DMS153 (cell line): ENCODE measurements around the gene CTNND2.
"Not testable (repeated sequence)": the region's sequence is repeated elsewhere in the genome, so short reads cannot be mapped to it uniquely, and the experiment has no call there.

ENCODE experiments used
- DNase-seq: peaks from one replicate; lab custom pipeline; 2025; lab: John Stamatoyannopoulos, UW

CTNND2 gene

DNA sequence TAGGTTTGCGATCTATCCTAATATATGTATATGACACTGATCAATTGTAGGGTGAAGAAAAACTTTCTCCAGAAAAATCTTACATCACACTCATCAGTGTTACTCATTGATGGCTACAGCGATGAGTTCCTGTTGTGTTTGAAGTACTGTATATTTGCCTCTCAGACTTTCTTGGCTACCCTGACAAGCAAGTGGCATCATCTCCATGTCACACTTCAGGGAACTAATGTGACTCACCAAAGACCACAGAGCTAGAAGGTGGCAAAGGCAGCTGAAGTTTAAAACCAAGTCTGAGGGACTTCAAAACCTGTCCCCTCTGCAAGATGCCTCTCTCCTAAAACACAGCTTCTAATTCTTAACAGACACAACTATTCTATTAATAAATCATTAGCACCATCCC lies 451.4 kb downstream of the CTNND2 start:
- no peak for DNase-seq

DNA sequence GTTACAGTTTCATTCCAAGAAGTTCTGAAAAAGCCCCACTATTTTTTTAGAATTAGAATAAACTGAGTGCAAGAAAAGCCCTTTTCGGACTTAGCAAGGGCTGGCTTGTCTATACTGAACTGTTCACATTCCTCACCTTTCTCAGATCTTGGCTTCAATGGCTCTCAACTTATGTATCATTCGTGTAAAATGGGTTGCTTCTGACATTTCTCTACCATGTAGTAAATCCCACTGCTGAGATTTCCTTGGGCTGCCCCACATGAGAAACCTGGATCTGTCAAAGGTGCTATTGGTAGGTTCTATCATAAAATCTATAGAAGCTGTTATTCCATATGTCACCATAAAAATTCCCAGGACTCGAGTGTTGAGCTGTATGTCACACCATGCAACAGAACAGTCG lies 454.3 kb downstream of the CTNND2 start:
- no peak for DNase-seq

DNA sequence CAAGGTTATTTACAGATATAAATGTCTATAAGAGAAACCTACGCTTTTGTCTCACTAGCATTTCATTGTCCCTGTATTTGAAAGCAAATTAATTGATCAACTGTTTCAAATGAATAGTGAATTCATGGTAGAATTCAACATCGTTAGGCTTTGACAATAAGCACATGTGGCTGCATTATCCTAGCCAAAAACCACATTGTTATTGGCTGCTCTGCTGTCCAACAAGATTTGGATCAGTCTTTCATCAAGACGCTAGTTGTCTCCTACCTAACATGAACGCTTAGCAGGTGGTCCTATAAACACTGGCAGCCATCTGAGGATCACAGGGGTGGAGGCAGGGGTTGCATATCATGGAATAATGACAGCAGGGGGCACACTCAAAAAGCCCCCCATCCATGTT lies 455.0 kb downstream of the CTNND2 start:
- DNase-seq = no peak

DNA sequence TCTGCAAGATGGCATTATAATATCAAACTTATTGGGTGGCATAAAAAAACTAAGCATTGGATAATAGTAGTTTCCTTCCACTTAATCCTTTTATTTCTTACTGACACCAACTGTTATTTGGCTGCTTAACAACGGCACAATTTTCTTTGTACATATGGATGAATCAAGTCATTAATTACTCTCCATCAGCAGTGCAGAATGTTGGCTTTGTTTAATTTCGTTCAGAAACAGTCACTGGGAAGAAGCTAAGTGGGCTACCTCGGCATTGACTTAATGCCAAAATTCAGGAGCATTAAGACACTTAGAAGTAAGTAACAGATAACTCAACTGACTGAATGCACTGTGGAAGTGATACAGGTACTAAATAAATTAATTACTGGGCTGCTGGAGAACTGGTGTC lies 460.4 kb downstream of the CTNND2 start:
- DNase-seq = no peak

DNA sequence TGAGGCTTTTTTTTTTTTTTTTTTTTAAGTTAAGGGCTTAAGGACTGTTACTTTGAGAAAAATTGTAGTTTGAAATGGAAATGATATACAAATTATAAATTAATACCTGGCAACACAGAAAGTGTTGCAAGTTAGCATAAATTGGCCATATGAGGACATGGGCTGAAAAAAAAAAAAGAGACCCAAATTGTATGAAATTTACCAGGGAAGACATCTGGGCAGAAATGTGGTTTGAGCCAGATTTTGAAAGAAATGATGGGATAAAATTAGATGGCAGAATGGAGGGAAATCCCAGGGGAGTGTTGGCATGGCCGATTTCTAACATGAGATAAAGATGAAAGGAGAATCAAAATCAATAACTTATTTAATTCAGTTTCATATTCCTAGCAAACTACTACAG lies 472.1 kb downstream of the CTNND2 start:
- DNase-seq = no peak

DNA sequence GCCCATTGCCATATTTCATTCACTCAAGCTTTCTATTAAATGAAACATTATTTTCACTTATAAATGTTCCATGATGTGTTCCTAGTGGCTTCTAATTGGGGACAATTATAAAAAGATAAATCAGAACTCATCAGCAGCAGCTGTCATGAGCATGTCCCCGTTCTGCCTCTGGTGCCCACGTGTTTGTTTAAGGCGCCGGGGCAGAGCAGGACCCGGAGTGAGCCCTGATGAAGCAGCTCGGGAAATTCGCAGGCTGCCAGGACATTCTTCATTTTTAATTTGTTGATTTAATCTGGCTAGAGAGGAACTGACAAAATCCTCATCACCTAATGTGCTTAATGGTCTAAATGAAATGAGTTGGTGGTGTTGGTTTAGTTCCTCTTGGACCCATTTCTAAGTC lies 475.0 kb downstream of the CTNND2 start:
- no peak for DNase-seq

DNA sequence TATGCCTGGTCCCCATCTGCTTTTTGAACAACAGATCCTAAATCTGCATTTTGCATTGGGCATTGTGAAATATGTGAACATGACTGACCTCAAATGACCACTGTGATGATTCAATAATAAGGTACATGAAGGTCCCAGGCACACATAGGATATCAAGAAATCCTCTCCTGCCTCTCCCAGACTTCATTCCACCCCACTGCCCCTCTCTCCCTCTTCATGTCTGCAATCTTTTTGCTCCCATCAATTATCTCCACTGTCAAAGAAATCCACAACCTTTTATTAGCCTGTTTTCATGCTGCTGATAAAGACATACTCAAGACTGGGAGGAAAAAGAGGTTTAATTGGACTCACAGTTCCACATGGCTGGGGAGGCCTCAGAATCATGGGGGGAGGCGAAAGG lies 476.7 kb downstream of the CTNND2 start:
- DNase-seq = no peak

DNA sequence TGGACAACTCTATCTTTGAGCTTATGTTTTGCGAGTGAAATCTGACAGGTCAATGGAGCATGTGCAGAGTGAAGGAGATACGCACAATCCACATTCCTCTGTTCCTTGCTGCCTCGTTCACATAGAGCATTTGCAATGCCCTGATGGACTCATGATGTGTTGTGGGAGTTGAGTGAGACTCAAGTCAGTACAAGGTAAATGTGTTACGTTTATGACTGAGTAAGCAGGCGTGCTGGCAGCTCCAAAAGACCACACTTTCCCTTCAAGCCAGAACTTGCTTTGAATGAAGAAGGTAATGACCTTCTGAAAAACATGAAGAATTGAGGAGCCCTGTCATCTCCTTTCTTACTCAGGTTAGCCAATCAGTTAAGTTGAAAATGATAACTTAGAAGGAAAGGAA lies 477.8 kb downstream of the CTNND2 start:
- no peak for DNase-seq

DNA sequence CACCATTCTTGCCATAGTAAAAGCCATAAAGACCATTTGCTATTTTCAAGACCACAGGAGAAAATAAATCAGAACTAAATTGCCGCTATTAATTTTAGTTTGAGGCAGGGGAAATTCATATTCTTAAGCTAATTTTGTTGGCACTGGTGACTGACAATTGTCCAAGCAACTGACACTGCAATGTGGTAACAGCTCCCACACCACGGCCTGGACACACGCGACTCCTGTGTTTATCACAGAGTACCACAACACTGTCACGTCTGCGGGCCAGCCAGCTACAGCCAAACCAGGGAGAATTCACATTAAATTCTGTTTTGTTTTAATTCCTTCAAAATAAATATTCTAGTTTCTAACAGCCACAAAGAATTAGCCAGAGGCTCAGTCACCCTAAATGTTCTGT lies 481.9 kb downstream of the CTNND2 start:
- no peak for DNase-seq

DNA sequence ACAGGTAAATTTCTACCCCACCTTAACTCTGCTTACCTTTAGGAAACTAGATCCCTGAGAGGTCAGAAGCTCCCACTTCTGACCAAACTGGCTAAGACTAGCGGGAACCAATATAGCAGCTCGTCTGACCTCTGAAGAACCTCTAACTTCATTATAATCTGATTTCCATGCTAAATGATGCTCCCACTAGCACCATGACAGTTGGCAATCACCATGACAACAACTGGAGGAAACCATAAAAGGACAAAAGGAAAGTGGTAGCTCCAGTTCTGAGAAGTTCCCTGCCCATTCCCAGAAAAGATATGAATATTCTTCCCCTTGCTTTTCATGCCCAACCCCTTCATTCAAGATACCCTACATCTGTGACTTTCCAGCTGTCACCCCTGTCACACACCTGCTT lies 483.3 kb downstream of the CTNND2 start:
- no peak for DNase-seq

DNA sequence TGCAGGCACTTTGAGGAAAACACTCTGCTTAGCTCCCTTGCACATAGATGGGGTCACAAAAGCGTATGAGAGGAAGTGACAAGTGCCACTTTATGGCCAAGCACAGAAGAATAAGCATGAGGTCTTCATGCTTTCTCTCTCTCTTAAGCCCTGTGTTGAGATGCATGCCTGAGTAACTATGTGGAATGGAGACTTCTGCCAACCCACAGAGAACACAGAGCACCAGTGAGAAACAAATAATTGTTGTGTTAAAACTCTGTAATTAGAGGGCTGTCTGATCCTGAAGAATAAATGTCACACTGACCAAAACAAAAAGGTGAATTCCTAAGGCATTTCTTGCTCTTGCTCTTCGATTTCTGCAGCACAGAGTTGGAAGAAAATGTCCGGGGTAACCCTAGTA lies 488.5 kb downstream of the CTNND2 start:
- no peak for DNase-seq

DNA sequence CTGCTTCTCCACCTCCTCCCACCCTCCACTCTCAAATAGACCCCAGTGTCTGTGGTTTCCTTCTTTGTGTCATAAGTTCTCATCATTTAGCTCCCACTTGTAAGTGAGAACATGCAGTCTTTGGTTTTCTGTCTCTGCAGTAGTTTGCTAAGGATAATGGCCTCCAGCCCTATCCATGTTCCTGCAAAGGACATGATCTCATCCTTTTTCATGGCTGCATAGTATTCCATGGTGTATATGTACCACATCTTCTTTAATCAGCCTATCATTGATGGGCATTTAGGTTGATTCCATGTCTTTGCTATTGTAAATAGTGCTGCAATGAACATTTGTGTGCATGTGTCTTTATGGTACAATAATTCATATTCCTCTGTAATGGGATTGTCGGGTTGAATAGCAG lies 489.5 kb downstream of the CTNND2 start:
- not testable (repeated sequence) for DNase-seq

DNA sequence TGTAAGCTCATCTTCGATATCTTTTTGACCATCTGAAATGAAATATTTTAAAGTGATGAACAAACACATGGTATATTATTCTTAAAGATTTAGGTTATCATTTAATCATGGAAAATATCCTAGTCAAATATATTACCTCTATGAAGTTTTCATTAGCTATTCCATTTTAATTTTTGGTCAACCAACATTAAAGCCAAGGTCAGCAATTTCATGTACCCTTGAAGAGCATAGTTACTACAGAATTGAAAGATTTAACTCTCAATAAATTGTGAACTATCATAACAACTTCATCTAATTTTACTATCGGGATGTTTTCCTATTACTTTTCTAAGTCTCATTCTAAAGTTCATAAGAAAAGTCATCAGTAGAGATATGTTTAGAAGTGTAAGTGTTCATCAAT lies 492.6 kb downstream of the CTNND2 start:
- no peak for DNase-seq

DNA sequence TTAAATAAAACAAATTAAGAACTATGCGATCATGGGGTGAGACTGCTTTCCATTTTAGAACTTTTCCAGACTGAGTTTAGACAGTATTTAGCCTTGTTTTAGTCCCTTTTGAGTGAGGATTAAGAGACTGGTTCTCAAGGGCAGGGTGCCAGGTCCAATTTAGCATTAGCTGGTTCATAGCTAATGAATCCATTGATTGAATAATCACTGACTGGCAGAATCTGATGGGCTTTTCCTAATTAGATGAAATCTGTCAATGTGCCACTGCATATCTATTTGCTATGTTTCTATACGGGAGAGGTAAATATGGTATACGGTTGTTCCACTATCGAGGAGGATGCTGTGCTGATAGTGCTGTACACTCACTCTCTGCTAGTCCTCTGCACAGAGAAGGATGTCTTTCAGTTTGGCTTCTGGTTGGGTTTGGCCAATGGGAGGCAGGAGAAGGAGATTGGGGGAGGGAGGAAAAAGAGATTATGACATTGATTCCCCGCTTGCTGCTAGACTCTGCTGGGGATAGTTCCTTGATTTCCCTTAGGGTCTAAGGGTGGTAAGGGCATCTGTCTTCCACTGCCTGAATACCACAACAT lies 496.6 kb downstream of the CTNND2 start:
- no peak for DNase-seq

DNA sequence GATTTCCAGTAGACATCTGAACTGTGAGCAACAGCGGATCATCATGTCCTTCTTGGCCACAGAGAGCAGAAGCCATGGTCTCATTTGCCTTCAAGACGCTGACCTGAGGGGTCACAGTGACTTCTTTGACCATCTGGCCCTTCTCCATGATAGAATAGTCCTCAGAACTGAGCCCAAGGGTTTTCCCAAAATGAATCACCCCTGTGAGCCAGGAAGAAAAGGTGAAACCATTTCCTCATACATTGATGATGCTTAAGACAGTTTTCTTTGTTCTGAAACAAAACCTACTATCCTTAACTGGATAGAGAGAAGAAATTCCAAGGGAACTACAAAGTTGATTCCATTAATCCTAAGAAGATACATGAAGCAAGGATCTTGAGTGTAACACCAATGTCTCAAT lies 503.9 kb downstream of the CTNND2 start:
- DNase-seq = no peak

DNA sequence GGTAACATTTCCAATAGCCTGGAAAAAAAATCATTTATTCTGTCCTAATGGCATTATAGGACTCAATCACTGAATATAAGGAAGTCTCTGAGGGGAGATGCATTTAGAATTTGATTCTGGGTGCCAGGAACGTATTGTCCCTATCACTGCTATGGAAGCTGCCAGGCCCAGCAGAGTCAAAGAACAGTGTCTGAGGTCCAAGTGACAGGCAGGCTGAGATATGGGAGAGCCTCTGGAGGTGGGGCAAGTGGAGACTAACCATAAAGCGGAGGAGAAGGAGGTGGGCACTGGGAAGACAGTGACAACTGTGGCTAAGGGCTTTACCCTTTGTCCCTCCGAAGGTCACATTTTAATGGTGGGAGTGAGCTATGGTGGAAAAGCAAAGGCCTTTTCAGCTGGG lies 505.5 kb downstream of the CTNND2 start:
- DNase-seq = no peak

DNA sequence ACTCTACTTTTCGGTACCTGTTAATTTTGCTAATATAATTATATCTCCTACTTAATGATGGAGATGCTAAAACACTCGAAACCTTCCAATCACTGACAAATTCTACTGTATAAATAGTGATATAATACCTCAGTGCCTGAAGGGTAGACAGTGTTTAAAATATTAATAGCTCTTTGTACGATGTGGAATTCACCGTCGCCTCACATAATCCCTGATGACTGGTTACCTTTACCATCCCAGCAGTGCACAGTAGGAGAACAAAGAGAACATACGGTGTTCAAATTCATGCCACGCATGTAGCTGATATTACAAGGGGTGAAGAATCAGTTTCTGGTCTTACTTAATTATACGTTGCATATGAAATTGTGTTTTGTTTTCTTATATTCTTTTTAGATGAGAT lies 506.7 kb downstream of the CTNND2 start:
- DNase-seq = no peak

DNA sequence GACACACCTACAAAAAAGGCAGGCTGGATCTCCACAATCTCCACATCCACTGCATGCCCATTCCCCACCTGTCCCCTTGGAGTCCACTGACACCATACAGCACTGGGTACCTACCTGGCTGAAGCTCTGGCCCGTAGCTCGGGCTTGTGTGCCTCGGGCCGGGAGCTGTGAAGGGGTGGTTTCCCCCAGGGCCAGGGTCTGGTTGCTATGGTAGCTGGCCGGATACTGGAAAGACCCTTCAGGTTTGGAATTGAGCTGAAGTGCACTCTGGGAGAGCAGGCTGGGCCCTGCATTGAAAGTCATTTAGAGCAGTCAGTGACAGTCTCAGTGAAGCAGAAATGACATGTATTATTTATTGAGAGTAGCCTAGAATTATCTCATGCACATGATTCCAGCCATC lies 507.3 kb downstream of the CTNND2 start:
- no peak for DNase-seq

DNA sequence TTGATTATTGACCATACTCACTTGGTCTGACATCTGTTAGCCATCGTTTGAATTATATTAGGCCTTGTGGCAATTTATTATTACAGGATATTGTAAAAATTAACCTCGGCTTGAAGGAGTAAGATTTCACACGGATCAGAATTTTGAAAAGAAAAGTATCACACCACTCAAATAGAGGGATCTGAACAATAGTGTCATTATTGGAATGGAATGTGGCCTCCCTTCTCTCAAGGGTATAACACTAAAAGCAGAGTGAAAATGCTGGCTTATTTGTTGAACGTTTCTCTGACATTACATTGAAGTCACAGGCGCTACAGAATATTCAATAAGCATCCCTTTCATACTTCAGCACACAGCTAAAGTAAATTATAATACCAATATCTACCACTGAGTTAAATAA lies 509.3 kb downstream of the CTNND2 start:
- no peak for DNase-seq

DNA sequence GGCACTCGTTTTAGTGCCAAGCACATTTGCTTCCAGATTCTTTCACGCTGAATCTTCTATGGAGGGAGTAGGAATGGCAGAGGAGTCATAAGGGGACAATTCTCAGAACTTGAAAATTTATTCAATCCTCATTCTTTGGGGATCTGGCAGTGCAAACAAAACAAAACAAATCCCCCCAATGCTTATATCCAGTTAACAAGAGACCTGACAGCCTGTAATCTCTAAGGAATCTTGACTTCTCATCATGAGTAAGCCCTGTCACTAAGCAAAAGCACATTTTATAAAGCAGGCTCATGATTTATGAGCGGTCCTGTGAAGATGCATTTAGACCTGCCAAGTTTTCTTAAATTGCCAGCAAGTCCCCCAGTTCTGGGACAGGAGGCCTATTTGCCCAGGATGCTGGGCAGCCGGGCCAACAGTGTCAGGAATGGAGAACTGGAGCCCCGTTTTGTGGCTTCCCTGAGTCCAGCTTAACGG lies 513.9 kb downstream of the CTNND2 start:
- no peak for DNase-seq

DNA sequence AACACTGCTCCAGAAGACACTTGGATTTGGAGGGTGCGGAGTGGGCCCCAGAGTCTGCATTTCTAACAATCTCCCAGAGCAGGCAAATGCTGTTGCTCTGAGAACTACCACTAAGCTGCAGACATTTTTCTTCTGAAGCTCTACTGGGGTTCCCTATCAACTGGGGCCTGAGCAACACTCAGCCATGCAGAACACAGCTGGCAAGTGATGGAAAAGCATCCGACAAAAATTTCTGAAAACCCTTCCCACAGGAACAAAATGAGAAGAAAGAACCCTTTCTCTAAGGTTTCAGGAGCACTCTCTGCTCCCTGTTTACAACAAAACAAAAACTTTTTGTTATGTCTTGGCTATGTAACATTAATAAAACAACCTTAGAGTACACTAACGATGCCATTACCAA lies 516.9 kb downstream of the CTNND2 start:
- no peak for DNase-seq

DNA sequence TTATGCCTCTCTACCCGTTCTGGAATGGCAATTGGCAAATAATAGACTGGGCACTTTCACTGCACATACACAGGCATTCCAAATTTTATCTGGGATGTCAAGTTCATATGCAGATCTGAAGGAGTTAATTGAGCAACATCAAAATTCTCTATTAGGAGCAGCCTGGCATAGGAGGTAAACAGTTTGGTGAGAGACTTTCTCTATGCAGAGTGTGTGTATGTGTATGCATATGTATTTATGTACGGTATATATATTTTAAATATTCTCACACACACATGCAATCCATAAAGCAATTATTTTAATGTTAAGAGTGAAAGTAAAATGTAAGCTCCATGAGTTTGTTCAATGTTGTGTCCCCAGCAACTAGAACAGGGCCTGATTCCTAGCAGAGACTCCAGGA lies 517.8 kb downstream of the CTNND2 start:
- no peak for DNase-seq

DNA sequence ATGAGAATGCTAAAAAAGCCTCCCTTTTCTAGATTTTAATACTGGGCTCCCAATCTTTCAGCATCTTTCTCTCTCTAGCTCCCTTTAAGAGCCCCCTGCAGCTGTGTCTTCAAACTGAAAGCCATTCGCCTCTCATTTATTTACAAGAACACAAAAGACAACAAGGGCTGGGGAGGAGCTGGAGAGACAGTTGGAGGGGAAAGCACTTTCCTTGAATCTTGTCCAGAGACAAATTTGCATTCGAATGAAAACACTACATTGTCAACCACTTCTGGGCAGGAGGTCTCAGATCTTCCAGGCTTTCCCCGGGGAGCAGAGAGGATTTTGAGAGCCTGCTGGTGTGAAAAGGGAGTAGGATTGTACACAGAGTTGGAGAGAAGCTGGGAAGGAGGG lies 518.3 kb downstream of the CTNND2 start:
- no peak for DNase-seq

DNA sequence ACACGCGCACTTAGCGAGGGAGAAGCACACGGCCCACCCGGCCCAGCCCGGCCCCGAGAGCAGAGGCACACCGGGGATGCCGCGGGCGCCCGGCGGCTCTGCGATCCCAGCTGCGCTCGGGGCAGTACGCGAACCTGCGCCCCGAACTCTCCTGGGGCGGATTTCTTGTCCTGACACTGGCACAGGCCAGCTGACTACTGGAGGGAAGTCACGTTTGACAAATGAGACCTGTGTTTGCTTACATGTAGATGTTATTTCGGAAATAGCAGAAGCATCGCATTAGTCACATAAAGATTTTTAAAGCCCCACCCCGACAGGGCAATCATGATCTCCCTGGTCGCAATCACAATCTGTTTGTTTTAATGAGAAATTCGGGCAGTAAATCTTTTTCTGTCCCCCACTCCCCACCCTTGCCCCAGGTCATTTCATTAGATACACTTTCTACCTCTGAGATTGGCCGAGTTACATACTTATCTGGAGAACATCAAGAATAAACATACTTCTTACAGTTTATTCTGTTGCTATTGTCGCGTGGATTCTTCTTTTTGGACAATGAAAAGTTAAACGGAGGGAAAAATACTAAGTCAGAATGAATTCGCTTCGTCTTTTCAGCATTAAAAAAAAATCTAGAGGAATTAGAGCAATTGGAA lies 518.9 kb downstream of the CTNND2 start:
- DNase-seq = no peak
